AG10803 (cell line): Measurements from ENCODE around the gene LPAR5.

Experiments
- DNase-seq: peaks from one replicate; pipeline ENCODE4 v3.0.0; 2010; ENCODE audit warnings: low read depth
- H3K4me3 ChIP-seq: 2 replicates; pipeline ENCODE4 v1.5.1; 2011; ENCODE audit warnings: mild to moderate bottlenecking, low read length, control low read depth
- TF ChIP-seq, protein P1 (sequence below): conservative IDR thresholded peaks from 2 replicates; pipeline ENCODE4 v1.5.1; 2011; ENCODE audit warnings: mild to moderate bottlenecking, low read length, control low read depth, inconsistent platforms

The LPAR5 gene

DNA sequence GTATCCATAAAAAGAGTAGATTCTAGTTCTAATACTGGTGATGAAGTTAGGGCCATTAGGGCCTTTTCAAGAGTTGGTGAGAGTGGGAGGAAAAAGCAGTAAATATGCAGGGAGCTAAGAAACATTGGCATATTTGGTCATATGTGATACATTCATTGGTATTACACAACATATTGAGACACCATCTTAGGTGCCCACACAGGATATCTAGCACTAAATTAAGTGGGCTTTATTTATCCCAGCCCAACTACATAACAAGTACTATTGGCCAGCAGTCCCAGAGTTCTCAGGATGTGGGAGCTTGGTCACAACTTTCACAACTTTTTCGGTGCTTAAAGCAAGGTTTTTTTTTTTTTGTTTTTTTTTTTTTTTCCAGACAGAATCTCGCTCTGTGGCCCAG is 29.1 kb upstream of the LPAR5 start:
- TF ChIP-seq, protein P1, sequence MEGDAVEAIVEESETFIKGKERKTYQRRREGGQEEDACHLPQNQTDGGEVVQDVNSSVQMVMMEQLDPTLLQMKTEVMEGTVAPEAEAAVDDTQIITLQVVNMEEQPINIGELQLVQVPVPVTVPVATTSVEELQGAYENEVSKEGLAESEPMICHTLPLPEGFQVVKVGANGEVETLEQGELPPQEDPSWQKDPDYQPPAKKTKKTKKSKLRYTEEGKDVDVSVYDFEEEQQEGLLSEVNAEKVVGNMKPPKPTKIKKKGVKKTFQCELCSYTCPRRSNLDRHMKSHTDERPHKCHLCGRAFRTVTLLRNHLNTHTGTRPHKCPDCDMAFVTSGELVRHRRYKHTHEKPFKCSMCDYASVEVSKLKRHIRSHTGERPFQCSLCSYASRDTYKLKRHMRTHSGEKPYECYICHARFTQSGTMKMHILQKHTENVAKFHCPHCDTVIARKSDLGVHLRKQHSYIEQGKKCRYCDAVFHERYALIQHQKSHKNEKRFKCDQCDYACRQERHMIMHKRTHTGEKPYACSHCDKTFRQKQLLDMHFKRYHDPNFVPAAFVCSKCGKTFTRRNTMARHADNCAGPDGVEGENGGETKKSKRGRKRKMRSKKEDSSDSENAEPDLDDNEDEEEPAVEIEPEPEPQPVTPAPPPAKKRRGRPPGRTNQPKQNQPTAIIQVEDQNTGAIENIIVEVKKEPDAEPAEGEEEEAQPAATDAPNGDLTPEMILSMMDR = no peak
- DNase-seq = peak; percentile 13
- no peak overlapping the region for H3K4me3 ChIP-seq

DNA sequence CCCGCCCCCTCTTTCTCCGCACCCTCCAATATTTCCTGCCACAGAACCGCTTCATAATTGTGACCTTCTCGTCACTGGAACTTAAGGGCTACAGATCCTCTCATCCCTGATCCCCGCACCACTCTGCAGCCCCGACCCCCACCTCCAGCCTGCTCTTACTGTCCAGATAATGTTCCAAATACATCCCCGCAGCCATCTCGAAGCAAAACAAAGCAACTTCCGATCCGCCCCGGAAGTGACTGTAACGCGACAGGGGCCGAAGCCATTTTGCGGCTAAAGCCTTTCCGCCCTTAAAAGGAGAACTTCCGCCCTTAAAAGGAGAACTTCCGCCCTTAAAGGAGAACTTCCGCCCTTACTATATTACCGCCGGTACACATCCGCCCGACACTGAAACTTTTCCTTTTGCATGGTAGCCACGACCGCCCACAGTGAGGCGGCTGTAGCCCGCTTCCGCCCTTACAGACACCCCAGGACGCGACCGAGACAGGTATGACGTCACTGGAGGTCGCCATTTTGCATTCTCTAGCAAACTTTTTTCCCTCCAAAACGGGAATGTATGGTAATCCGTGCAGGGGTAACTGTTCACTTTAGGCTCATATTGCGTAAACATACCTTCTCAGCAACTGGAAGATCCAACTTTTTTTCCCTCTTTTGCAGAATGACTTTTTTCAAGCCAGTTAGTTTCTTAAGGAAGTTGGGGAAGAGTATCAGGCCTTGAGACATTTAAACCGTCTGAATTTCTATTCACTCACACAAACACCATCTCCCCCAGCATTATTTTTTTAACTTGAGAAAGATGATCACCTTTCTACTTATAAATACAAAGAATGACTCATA is 27.4 kb upstream of the LPAR5 start, which contains the start of gene ING4:
Gene ING4, minus strand, starts transcription at position 214 of the 837 bp plus-strand sequence. Its CDS starts 18 bp downstream, at position 196.
- peak within 1 kb of the TSS; percentile 78 for H3K4me3 ChIP-seq
- TF ChIP-seq, protein P1 = no peak
- peak; percentile 100 for DNase-seq

DNA sequence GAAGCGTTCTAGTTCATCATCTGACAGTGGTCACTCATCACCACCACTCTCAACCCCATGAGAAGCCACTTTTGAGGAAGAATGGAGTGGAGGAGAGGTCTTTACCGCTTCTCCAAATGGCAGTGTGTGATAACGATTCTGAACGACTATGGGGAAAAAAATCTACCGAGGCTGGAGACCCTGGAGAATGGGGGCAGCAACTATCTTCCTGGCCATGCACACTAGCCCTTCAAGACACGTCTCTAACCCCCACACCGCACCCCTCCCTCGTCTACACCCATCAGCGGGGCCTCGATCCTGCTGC is 26.8 kb upstream of the LPAR5 start:
- TF ChIP-seq, protein P1 = no peak
- peak overlapping the region; percentile 78 for H3K4me3 ChIP-seq
- DNase-seq = no peak

DNA sequence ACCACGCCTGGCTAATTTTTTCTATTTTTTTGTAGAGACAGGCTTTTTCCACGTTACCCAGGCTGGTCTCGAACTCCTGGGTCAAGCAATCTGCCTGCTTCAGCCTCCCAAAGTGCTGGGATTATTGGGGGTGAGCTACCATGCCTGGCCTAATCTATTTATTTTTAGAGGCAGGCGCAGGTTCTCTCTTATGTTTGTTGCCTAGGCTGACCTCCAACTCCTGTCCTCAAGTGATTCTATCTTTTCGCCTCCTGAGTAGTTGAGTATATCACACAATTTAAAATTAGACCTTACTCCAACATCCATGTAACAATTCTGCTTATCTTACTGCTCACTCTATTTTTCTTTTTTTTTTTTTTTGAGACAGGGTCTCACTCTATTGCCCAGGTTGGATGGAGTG is 18.2 kb upstream of the LPAR5 start:
- DNase-seq = no peak
- H3K4me3 ChIP-seq = no peak overlapping the region
- TF ChIP-seq, protein P1 = no peak

DNA sequence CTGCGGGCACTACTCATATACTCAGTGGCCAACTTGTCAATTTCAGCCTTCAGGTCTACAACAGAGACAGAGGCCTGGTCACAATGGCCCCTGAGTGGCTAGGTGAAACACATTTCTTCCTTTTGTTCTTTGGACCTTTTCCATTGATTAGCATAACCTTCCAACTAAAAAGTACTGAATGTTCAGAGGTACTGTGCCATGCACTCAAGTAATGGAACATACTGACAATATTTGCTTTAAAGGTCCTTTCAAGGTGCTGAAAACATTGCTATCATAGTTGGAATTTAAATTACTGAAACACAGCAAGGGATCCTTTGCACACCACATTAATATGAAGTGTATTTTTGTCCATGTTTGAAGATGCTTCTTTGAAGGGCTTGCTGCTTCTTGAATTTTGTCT is 17.6 kb upstream of the LPAR5 start:
- no peak overlapping the region for H3K4me3 ChIP-seq
- TF ChIP-seq, protein P1 = no peak
- DNase-seq = no peak

DNA sequence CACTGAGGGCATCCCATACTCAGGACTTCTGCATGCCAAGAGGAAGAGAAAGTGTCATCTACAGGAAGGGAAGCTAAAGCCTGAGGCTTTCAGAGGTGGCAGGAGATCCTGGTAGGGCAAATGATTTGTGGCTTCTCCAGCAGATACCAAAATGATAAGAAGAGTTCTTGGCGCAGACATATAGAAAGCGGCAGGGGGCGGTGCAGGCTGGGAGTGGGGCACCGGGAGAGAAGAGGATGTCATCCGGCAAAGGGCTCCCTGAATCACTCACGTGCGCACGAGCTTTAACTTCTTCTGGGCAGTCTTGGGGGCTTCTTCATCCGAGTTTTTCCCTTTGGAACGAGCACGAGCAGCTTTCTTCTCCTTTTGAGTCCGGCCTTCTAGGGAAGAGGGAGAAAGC is 16.6 kb upstream of the LPAR5 start:
- H3K4me3 ChIP-seq = no peak overlapping the region
- TF ChIP-seq, protein P1 = no peak
- no peak for DNase-seq

DNA sequence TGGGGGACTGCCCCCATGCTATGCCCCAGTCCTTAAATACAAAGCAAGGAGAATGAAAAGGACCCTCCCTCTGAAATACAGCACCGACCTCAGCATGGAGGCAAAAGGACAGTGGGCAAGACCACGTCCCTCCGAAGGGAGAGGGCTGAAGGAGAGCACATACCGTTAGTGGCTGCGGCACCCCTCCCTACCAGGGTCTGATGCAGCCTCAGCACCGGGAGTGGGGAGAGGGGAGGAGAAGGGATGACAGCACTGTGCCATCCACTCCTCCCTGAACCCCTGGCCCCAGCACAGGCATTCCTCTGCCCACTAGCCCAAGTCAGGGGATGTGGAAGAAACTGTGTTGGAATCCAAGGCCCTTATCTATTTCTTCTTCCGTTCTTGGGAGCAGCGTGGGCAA is 15.1 kb upstream of the LPAR5 start:
- TF ChIP-seq, protein P1 = no peak
- no peak for DNase-seq
- H3K4me3 ChIP-seq = no peak overlapping the region
